ELF-1 (cell line): Measurements from ENCODE around the gene SNX14.

Experiments used
- DNase-seq: peaks from one replicate; pipeline ENCODE4 v3.0.0-alpha.2; 2016; ENCODE audit warnings: low read depth, low spot score

SNX14 gene

GRCh38 chr6:85463621-85464259 is 129.9 kb downstream of the SNX14 start:
- DNase-seq: no peak

DNA sequence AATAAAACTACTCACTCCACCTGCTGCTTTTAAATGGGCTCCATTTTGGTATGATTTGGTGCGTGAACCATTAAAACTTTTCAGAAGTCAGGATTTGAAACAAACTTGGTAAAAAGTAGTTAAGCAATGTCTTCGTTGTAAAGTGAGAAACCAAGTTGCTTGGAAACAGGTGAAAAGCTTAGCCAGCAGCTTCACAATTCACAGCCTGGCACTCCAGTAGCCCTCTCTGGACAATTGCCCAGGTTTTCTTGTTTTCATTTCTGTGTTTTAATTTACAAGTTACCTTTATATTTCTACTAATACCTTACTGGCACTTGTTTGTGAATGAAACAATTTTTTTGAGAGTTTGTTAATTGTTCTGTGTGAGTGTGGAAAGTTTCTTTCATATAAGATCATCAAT is 131.0 kb downstream of the SNX14 start:
- no peak for DNase-seq

DNA sequence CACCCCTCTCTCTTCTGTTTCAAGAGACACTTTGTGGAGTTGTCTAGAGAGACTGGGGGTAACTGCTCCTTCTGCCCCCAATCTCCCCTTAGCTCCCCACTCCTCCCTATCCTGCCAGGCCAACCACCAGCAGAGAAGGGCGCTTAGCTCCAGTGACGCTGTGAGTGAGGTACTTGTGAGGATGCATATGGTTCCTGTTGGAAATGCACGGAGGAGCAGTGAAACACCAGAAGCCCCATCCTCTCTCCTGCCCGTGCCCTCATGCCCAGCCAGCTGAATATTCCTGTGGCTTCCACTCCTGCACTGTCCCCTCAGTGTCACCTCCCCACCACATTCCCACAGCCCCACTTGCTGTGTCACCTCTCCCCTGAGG is 131.9 kb downstream of the SNX14 start:
- DNase-seq: no peak

DNA sequence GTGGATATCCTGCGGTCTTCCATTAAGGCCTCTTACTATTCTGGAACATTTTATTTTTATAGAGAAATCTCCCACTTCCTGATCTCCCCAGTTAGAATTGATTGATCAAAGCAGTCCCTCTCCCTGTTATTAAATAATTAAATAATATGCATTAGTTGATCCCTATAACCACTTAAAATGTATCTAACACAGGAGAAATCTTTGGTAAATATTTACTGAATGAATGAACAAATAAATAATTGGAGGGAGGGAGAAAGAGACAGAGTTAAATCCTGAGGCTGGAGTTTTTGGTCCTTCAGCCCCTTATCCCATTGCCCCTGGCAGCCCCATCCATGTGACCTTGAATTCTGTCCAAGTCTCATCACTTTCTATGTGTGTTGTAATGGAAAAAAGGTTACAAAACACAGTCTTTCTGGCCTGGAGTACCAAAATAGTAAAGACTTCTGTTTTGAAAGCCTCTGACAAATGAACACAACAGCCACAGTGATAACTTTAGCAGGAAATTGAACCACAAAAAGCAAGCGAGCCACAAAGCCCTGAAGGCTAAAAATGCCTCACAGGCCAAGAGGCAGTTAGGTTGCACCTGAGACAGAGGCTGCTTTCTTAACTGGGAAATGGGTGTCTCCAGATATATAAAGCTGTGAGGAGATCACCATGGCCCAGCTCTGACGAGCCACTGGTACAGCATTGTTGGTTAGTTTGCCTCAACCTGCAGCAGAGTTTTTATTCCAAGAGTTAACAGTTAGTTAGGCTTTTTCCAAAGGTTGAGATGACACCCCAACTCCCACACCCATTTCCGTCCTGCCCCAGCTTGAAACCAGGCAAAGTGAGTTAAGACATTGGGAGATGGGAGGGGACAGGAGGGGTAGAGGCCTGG is 132.5 kb downstream of the SNX14 start:
- DNase-seq: no peak

GRCh38 chr6:85460154-85460920 is 133.3 kb downstream of the SNX14 start:
- DNase-seq: no peak

GRCh38 chr6:85459224-85459901 is 134.3 kb downstream of the SNX14 start:
- DNase-seq: no peak

GRCh38 chr6:85458782-85459181 is 134.9 kb downstream of the SNX14 start:
- DNase-seq: no peak

DNA sequence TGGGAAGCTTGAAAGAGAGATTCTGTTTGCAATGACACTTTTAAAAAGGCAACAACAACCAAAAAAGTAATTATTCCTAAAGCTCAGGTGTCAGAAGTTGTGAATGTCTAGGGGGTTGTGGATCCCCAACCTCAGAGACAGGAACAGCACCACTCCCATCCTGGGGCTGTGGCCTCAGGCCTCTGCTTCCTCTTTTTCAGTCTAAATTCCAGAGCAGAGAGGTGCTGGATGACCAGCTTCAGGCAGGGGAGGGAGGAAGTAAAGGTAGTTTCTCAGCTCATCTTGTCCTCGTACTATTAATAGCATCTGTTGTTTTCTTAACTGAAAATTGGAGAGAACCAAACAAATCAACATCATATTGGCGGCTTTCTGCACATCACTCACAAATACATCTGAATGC is 135.5 kb downstream of the SNX14 start:
- DNase-seq: no peak

GRCh38 chr6:85456782-85457181 is 136.9 kb downstream of the SNX14 start:
- no peak for DNase-seq
